Activated CD4-positive, alpha-beta T cell treated with anti-CD3 and anti-CD28 coated beads, Interleukin-2, amount 50 U/mL, for 4 hours (primary cell): ENCODE measurements around the gene PABPC1L.
"Not testable (repeated sequence)": the region's sequence is repeated elsewhere in the genome, so short reads cannot be mapped to it uniquely, and the experiment has no call there.

ENCODE experiments used
- DNase-seq, 2 experiments: peaks; one replicate each; pipeline ENCODE4 v3.0.0-alpha.2; 2020

Gene PABPC1L

GRCh38 chr20:44909872-44910689 lies at the start of gene PABPC1L:
PABPC1L (plus strand) TSS chr20:44910060; CDS start chr20:44910144, 84 bp downstream.
- peak; percentile 74 to 80 for DNase-seq

- DNase-seq, result no peak
Measured at GRCh38 chr20:44861531-44862006, 48.3 kb upstream of the PABPC1L start.

- DNase-seq, result no peak
Measured at GRCh38 chr20:44862286-44862685, 47.6 kb upstream of the PABPC1L start.

- not testable (repeated sequence) for DNase-seq
Measured at GRCh38 chr20:44863365-44864084, 46.3 kb upstream of the PABPC1L start.

GRCh38 chr20:44864493-44864892 lies 45.4 kb upstream of the PABPC1L start:
- not testable (repeated sequence) for DNase-seq

GRCh38 chr20:44866703-44867335 lies 43.0 kb upstream of the PABPC1L start:
- DNase-seq, result no peak

GRCh38 chr20:44869471-44869870 lies 40.4 kb upstream of the PABPC1L start:
- no peak for DNase-seq

GRCh38 chr20:44882360-44882759 lies 27.5 kb upstream of the PABPC1L start:
- not testable (repeated sequence) for DNase-seq

GRCh38 chr20:44883214-44883902 lies 26.5 kb upstream of the PABPC1L start:
- no peak for DNase-seq

GRCh38 chr20:44884907-44885391 lies 24.9 kb upstream of the PABPC1L start:
- DNase-seq, result no peak

- DNase-seq, result peak; percentile 97
Measured at GRCh38 chr20:44885392-44886265, 24.2 kb upstream of the PABPC1L start, which contains the start of gene YWHAB. YWHAB (plus strand) TSS chr20:44885705; CDS start chr20:44901534, 15,829 bp downstream.

- DNase-seq, result no peak
Measured at GRCh38 chr20:44886266-44886651, 23.6 kb upstream of the PABPC1L start.

- DNase-seq, result no peak
Measured at GRCh38 chr20:44886828-44887227, 23.0 kb upstream of the PABPC1L start.

- DNase-seq, result no peak
Measured at GRCh38 chr20:44887466-44887865, 22.4 kb upstream of the PABPC1L start.

- DNase-seq, result no peak
Measured at GRCh38 chr20:44888226-44889103, 21.4 kb upstream of the PABPC1L start.

GRCh38 chr20:44891826-44892225 lies 18.0 kb upstream of the PABPC1L start:
- DNase-seq, result no peak

- DNase-seq, result no peak
Measured at GRCh38 chr20:44894959-44895358, 14.9 kb upstream of the PABPC1L start.

- DNase-seq, result no peak
Measured at GRCh38 chr20:44896583-44896982, 13.3 kb upstream of the PABPC1L start.

GRCh38 chr20:44897133-44897532 lies 12.7 kb upstream of the PABPC1L start:
- no peak for DNase-seq

- DNase-seq, result no peak
Measured at GRCh38 chr20:44900231-44900854, 9.5 kb upstream of the PABPC1L start.
